NK-92 (cell line): Measurements from ENCODE around the gene RTF1.

Source experiments
- DNase-seq: peaks from one replicate; lab custom pipeline; 2025; ENCODE audit not compliant: unreplicated experiment; lab: John Stamatoyannopoulos, UW

Gene RTF1

GRCh38 chr15:41484937-41485625 lies 68.2 kb downstream of the RTF1 start:
- no peak for DNase-seq

GRCh38 chr15:41486286-41486685 lies 69.4 kb downstream of the RTF1 start:
- DNase-seq = no peak

GRCh38 chr15:41487381-41487780 lies 70.5 kb downstream of the RTF1 start:
- no peak for DNase-seq

GRCh38 chr15:41487802-41488201 lies 70.9 kb downstream of the RTF1 start:
- no peak for DNase-seq

- no peak for DNase-seq
These were observed 72.7 kb downstream of the RTF1 start for GRCh38 chr15:41489641-41490040.

GRCh38 chr15:41490355-41490754 lies 73.5 kb downstream of the RTF1 start:
- DNase-seq = no peak

- DNase-seq = no peak
These were observed 75.0 kb downstream of the RTF1 start for GRCh38 chr15:41491889-41492288.

- no peak for DNase-seq
These were observed 75.8 kb downstream of the RTF1 start for GRCh38 chr15:41492597-41493204.

GRCh38 chr15:41493205-41493901 lies 76.5 kb downstream of the RTF1 start, which contains the start of gene ITPKA:
Gene ITPKA, plus strand, starts transcription at chr15:41493874. Its CDS starts 54 bp downstream, at chr15:41493928.
- DNase-seq = peak; percentile 13

- no peak for DNase-seq
These were observed 77.0 kb downstream of the RTF1 start for GRCh38 chr15:41493902-41494189.

- no peak for DNase-seq
These were observed 77.5 kb downstream of the RTF1 start for GRCh38 chr15:41494190-41494921.

GRCh38 chr15:41494922-41495735 lies 78.2 kb downstream of the RTF1 start:
- DNase-seq = no peak

- no peak for DNase-seq
These were observed 79.1 kb downstream of the RTF1 start for GRCh38 chr15:41495736-41496599.

- DNase-seq = no peak
These were observed 81.8 kb downstream of the RTF1 start for GRCh38 chr15:41498657-41499056.

- DNase-seq = no peak
These were observed 82.4 kb downstream of the RTF1 start for GRCh38 chr15:41499109-41499851.

GRCh38 chr15:41501191-41501917 lies 84.5 kb downstream of the RTF1 start:
- no peak for DNase-seq

GRCh38 chr15:41501931-41502794 lies 85.3 kb downstream of the RTF1 start:
- DNase-seq = no peak
